ENCODE measurements around the gene SCARB1. TPM values are rescaled to one million over a fixed set of nuclear protein-coding genes. Genes with fewer than 3 reads are reported as not detected.

Gene SCARB1
- total and polyA plus RNA-seq, 2 donors (not counting 3 experiments of a cell fraction or from before 2014, with no cell fraction given): 125 to 141 TPM

DNA sequence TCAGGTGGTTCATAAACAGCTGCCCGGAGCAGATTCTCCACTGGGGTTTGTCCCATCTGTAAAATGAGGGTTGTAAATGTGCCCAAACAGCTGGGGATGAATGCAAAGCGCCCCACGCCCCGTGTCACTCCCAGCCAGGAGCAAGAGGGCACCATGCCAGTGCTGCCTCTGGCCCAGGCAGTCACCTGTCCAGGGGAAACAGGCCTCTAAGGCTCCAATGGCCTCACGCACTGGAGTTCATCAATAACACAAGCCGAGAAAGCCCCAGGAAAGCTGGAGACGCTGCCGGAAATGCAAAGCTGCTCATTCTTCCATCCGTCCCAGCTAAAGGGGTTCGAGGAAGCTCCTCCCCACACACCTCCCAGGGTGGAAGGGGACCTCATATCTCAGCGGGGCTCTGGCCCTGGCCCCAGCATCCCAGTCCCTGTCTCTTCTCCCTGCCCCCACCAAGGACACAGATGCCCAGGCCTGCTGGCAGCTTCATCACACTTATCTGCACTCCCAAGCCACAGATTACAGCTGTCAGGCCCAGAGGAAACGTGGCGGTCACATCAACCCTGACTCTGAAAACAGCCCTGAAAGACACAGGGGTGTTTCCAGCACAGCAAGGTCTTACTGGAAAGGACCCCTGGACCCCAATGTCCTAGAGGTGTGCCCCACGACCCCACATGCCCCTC lies 21.5 kb downstream of the SCARB1 start:
- Histone ChIP-seq H3K4me2 (ENCODE audit: insufficient read depth, low read length) (no peak overlapping the region), H3K36me3 (ENCODE audit: control insufficient read depth in 2 of 2, extremely low read depth in 1 of 2, insufficient read depth in 2 of 2, low read length in 2 of 2) (no peaks in the 10 kb centered on the region), H3K9me3 (replicated peaks; ENCODE audit: control insufficient read depth, insufficient read depth, low read length) (no peaks in the 10 kb centered on the region), H4K20me1 (replicated peaks; ENCODE audit: control insufficient read depth, extremely low read depth, insufficient read depth, low read length) (no peaks in the 10 kb centered on the region), H3K4me3 (replicated peaks in 1 of 3; ENCODE audit: insufficient read depth in 1 of 3, low read depth in 1 of 3, low read length in 3 of 3) (no peak overlapping the region), H3K9ac (replicated peaks; ENCODE audit: extremely low read depth, insufficient read depth, low read length) (no peak overlapping the region), H3K4me1 (ENCODE audit: control insufficient read depth, extremely low read depth, insufficient read depth, low read length) (peaks cover 4% of the 10 kb centered on the region), H3K27ac (ENCODE audit: insufficient read depth, low read depth, low read length) (no peak overlapping the region), H3K27me3 (ENCODE audit: control insufficient read depth in 2 of 2, insufficient read depth in 2 of 2, low read length in 2 of 2) (no peaks in the 10 kb centered on the region), H3K79me2 (ENCODE audit: control insufficient read depth, insufficient read depth, low read length) (peaks cover 32% of the 10 kb centered on the region), H3K9me1 (replicated peaks; ENCODE audit: control insufficient read depth, extremely low read depth, insufficient read depth, low read length) (no peaks in the 10 kb centered on the region), H2AFZ (ENCODE audit: low read depth, low read length) (no peak overlapping the region)
- dilution Hi-C loops (cut with MboI; ENCODE audit: extremely low pct_ligation_motif_present, low sequenced_read_pairs): no loop called here
- FAIRE-seq (no peak), DNase-seq (ENCODE audit: low read depth, low spot score) (no peak)
- no TSS peak for BruUV-seq (replicated peaks)
- intact Hi-C loops (cut with micrococcal nuclease): no loop called here
- POLR2A ChIA-PET: no interaction called here
- TF ChIP-seq, protein P1, sequence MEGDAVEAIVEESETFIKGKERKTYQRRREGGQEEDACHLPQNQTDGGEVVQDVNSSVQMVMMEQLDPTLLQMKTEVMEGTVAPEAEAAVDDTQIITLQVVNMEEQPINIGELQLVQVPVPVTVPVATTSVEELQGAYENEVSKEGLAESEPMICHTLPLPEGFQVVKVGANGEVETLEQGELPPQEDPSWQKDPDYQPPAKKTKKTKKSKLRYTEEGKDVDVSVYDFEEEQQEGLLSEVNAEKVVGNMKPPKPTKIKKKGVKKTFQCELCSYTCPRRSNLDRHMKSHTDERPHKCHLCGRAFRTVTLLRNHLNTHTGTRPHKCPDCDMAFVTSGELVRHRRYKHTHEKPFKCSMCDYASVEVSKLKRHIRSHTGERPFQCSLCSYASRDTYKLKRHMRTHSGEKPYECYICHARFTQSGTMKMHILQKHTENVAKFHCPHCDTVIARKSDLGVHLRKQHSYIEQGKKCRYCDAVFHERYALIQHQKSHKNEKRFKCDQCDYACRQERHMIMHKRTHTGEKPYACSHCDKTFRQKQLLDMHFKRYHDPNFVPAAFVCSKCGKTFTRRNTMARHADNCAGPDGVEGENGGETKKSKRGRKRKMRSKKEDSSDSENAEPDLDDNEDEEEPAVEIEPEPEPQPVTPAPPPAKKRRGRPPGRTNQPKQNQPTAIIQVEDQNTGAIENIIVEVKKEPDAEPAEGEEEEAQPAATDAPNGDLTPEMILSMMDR (IDR thresholded peaks at IDR 0.05; ENCODE audit: extremely low read depth in 1 of 2, insufficient read depth in 1 of 2, low read depth in 1 of 2, low read length in 2 of 2): no peak
- no peak for TF ChIP-seq MYC (IDR thresholded peaks at IDR 0.05; ENCODE audit: low read depth, low read length)
- TF ChIP-seq GATA2 (IDR thresholded peaks at IDR 0.05; ENCODE audit: insufficient read depth, insufficient read length, low read depth, low read length): no peak
- TF ChIP-seq JUN (IDR thresholded peaks at IDR 0.05; ENCODE audit: borderline replicate concordance, insufficient read depth, insufficient read length, low read depth): no peak
- TF ChIP-seq FOS (IDR thresholded peaks at IDR 0.05; ENCODE audit: borderline replicate concordance, insufficient read depth, low read length): no peak
- TF ChIP-seq POLR2AphosphoS5 (IDR thresholded peaks at IDR 0.05; ENCODE audit: insufficient read depth, low read depth, low read length): no peak
- TF ChIP-seq, protein P2, sequence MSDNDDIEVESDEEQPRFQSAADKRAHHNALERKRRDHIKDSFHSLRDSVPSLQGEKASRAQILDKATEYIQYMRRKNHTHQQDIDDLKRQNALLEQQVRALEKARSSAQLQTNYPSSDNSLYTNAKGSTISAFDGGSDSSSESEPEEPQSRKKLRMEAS (IDR thresholded peaks at IDR 0.05; ENCODE audit: insufficient read depth, insufficient read length): no peak
- TF ChIP-seq POLR2A (IDR thresholded peaks at IDR 0.05; ENCODE audit: low read depth, low read length): no peak
- no peak for TF ChIP-seq EZH2 (IDR thresholded peaks at IDR 0.05; ENCODE audit: borderline replicate concordance, low read depth, low read length, severe bottlenecking)
- CTCF ChIA-PET: interaction anchor here (0.7 kb wide), 1 partner anchor 65 kb away, joined by 3 read pairs; no protein-coding TSS in a partner anchor
